Peyer's patch (tissue), 4 donors: Measurements from ENCODE around the gene SIRPA.

Experiments used
- POLR2A ChIP-seq, 2 donors: fragments of 450-650 bp; IDR thresholded peaks; one replicate each; pipeline ENCODE4 v1.5.1; 2017; ENCODE audit warnings: antibody characterized with exemption in 2 of 2, mild to moderate bottlenecking in 2 of 2, moderate library complexity in 2 of 2
- TF ChIP-seq, protein P1 (sequence below), 6 experiments: fragments of 450-650 bp in 4 of 6; fragments of 200-600 bp in 2 of 6; sonication (generic) in 1 of 6; IDR thresholded peaks; one replicate each; pipeline ENCODE4 v1.5.1; 2017 to 2019; ENCODE audit warnings: antibody characterized with exemption in 6 of 6, mild to moderate bottlenecking in 3 of 6, moderate library complexity in 1 of 6

DNA sequence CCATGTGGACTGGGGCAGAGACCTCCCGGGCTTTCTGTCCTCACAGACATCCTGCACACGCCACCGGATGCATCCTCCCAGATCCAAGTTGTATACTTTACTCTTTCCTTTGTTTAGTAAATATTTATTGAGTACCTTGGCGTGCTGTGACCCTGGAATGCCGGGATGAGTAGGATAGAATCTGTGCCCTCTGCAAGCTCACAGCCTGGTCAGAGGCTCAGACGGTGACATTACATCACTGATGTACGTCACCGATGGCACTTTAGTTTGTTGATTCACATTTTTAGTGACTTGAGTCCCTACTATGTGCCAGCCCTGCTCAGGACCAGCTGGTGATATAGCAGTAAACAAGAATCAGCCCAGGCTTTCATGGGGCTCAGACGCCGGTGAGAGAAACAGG is 32.9 kb downstream of the SIRPA start:
- TF ChIP-seq POLR2A (IDR thresholded peaks at IDR 0.05), result no peak
- TF ChIP-seq, protein P1, sequence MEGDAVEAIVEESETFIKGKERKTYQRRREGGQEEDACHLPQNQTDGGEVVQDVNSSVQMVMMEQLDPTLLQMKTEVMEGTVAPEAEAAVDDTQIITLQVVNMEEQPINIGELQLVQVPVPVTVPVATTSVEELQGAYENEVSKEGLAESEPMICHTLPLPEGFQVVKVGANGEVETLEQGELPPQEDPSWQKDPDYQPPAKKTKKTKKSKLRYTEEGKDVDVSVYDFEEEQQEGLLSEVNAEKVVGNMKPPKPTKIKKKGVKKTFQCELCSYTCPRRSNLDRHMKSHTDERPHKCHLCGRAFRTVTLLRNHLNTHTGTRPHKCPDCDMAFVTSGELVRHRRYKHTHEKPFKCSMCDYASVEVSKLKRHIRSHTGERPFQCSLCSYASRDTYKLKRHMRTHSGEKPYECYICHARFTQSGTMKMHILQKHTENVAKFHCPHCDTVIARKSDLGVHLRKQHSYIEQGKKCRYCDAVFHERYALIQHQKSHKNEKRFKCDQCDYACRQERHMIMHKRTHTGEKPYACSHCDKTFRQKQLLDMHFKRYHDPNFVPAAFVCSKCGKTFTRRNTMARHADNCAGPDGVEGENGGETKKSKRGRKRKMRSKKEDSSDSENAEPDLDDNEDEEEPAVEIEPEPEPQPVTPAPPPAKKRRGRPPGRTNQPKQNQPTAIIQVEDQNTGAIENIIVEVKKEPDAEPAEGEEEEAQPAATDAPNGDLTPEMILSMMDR (IDR thresholded peaks at IDR 0.05), result no peak
